Right lung (tissue), 5 donors: Measurements from ENCODE around the gene PGAM2. TPM values are rescaled to one million over a fixed set of nuclear protein-coding genes. Genes with fewer than 3 reads are reported as not detected.

Experiments
- DNase-seq, 2 donors: peaks; one replicate each; pipeline ENCODE4 v3.0.0-alpha.2; 2013
- polyA plus RNA-seq, 5 donors: library from polyadenylated mRNA; unstranded; fragments of 120-200 nt; gene quantifications; one replicate each; pipeline versions ENCODE4 v1.2.1 to v1.2.3, GENCODE V29; 2013; ENCODE audit warnings: inconsistent platforms in 1 of 5, low replicate concordance in 1 of 5; ENCODE audit not compliant: insufficient read length in 5 of 5, insufficient read depth in 1 of 5

Gene PGAM2
- polyA plus RNA-seq, 5 donors = 0.26 to 15.8 (median 0.61) TPM; not detected in 1

DNA sequence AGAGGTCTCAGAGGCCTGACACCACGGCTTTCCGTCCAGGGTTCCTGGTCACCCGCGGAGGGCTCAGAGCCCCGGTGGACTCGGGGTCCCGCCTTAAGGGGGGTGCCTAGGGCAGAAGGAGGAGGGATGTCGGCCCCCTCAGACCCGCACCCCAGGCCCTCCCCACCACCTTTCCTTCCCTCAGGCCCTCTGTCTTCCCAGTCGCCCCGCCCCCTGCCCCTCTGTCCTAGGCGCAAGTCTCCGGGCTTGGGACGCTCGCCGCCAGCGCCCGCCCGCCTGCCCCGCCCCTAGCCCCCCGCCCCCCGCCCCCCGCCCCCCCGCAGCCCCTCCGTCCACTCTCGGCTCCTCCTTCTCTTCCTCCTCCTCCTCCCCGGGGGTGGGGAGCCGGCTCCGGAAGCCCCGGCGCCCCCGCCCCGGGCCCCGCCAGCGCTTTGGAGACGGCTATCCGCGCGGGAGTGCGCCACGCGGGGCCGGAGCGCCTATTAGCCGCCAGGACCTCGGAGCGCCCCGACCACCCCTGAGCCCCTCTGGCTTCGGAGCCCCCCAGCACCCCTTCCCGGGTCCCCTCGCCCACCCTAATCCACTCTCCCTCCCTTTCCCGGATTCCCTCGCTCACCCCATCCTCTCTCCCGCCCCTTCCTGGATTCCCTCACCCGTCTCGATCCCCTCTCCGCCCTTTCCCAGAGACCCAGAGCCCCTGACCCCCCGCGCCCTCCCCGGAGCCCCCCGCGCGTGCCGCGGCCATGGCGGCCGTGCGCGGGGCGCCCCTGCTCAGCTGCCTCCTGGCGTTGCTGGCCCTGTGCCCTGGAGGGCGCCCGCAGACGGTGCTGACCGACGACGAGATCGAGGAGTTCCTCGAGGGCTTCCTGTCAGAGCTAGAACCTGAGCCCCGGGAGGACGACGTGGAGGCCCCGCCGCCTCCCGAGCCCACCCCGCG is 38.8 kb upstream of the PGAM2 start, which contains the start of gene AEBP1:
TSS of gene AEBP1 (plus strand) at position 423 of the 937 bp plus-strand sequence. CDS start at position 744, 321 bp downstream.
- peak in 1 of 2 donors; percentile 53 for DNase-seq

DNA sequence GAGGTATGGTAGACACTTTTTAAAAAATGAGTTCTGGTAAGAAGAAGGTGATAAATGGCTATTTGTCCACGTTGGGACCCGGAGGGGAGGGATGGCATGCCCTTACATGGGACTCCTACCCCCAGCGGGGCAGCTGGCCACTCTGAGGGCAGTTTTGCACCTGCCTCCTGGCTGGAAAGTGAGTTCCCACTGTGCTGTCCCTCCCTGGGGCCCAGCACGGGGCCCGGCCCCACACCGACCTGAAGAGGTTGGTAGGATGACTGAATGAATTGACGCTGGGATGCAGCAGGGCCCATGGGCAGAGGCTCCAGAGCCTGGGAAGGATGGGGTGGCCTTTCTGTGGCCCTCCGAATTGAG is 38.2 kb upstream of the PGAM2 start:
- DNase-seq = no peak

DNA sequence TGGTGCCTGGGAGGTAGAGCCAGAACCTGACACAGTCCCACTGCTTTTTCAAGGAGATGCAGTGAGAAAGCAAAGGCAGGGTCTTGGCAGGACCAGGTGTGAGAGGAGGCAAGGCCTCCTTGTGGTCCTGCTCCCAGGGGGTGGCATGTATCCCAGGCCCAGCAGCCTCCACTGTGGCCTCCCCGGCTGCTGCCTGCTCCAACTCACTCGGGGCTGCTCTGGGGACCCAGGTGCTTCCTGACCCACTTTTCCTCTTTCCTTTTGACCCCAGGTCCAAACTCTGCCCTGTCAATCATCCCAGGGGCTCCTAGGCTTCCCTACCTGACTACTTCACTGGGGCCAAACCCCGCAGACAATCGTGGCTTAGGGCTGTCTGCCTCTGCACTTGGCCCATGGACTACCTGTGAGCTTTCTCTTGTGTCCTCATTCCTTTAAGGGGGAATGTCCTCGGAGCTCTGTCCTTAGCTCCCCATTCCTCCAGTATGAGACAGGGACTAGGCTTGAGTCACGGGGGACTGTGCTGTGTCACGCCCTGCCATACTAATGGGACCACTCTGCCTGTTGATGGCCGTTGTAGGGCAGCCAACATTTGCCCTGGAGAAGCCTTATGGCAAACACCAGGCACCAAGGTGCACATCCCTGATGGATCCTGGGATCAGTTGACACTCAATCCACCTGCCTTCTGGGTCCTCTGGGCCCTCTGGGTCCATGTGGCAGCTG is 37.6 kb upstream of the PGAM2 start:
- DNase-seq = no peak

DNA sequence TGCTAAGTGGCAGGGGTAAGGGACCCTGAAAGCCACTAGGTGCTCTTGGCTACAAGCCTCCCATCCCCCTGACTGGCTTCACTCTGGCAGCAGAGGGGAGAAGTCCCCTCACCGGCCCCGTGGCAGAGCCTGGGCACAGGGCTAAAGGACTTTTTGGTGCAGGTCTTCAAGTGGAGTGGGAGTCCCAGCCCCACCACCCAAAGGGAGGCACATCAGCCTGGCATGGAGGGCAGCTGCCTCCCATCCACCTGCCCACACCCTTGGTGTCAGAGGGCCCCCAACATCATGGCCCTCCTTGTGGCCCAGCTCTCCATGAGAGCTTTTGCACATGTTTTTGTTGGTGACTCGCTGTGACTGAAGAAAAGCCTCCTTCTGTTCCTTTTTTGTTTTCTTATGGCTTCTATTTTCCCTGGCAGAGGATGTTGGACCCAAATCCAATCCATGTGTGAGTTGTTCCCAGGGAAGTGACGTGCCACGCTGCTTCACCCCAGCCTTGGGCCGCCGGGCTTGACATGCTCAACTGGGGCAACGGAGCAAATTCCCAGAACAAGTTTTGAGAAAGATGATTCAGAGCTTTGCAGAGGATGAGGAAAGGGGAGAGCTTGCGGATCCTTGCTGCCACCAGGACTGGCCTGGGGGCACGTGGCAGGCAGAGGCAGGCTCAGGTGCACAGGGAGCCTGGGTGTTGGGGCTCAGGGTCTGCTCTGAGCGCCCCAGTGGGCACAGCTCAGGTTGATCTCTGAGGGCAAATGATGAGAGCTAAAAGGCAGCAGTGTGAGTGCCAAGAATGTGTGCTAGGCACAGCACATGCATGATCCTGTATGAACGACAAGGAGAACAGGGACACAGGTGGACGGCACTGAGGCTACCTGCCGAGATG is 36.8 kb upstream of the PGAM2 start:
- DNase-seq = no peak

DNA sequence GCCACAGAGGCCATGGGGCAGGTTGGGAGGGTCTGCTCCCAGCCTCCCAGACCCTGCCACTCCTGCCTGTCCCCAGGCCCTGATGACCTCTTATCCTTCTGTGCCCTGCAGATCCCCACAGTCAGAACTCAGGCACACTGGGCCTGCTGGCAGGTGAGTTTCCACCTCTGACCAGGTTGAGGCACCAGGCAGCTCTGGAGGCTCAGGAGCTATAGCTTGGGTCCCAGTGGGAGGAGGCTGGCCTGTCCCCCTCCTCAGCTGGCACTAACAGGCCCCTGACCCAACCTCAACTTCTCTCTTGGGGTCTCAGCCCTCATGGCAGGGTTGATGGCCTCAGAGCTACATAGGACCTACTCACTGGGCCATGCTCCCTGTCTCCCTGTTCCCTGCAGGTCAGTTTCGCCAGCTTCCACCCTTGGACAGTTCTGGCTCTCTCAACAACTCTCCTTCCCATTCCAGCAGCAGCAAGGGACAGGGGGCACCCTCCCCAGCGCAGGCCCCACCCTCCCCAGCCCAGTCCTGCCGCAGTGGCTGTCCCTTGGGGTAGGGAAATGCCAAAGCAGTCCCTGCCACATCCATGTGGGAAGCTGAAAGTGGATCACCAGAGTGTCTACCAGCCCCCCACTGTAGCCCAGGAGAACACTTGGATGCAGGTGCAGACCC is 36.1 kb upstream of the PGAM2 start:
- no peak for DNase-seq

DNA sequence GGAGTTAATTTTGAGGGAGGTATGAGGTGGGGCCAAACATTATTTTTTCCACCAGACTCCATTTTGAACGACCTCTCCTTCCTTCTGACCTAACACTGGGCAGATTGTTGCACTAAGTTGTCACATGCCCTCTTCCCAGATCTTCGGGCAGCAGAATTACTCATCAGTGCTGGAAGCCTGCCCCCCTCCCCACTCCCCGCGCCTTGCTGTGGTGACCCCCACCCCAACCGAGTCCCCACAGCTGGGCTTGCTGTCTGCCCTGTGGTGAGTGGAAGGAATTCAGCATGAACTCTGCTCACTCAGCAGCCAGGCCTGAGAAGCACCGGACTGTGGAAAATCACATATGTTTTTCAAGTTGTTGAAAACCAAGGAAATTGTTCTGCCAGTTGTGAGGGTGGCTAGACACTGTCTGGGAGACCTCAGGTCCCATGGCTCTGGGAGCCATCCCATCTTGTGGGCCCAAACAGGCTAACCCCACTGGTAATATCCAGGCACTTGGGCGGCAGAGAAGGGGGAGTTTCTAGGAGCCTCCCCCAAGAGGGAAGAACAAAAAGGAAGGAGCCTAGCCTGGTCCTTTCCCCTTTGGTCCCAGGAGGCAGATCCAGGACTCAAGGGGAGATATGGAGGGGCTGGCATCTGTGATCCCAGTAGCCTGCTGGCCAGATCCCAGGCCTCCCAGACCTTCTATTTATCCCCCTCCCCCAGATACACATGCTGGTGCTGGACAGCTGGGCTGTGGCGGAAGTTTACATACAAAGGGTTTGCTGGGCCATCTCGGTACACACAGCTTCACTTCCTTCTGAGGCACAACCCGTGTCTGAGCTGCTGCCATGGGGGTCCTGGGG is 35.3 kb upstream of the PGAM2 start:
- DNase-seq = no peak

DNA sequence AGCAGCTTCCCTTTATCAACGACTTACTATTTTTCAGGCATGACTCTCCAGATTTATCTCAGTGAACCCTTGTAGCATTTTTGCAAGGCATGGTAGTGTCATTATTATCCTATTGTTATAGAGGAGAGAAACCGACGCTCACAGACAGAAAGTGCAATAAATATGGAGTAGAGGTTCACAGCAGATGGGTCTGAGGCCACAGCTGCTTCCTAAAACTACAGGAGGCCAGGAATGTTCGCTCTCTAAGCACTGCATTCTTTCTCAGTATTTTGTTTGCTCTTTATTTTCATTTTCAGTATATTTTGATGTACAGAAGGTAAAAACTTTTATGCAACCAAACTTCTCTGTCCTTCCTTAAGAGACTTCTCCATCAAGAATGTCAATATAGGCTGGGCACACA is 34.3 kb upstream of the PGAM2 start:
- no peak for DNase-seq

DNA sequence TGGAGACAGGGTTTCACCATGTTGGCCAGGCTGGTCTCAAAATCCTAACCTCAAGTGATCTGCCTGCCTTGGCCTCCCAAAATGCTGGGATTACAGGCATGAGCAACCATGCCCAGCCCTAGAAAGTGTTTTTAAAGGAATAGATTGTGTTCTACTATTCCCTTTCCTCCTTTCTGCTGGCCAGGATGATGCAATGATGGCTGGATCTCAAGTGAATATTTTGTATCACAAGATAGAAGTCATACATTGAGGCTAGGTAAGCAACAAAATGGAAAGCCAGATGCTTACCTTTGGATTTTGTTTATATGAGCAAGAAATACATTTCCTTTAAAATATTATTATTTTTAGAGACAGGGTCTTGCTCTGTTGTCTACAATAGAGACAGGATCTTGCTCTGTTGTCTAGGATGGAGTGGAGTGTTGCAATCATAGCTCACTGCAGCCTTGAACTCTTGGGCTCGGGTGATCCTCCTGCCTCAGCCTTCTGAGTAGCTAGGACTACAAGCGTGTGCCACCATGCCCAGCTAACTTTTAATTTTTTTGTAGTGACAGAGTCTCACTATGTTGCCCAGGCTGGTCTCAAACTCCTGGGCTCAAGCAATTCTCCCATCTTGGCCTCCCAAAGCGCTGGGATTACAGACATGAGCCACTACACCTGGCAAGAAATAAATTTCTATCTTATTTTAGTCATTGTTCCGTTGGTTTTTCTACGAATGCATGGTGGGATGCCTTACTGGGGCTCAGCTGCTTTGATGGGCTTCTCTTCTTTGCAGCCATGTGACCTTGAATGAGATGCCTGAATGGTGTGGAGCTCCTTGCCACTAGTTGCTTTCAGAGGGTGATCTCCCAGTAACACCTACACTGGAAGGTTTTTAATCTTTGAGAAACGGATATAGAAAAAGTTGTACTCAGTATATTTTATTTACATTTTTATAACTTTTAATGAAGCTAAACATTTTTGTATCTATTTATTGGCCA is 33.0 kb upstream of the PGAM2 start:
- no peak for DNase-seq

DNA sequence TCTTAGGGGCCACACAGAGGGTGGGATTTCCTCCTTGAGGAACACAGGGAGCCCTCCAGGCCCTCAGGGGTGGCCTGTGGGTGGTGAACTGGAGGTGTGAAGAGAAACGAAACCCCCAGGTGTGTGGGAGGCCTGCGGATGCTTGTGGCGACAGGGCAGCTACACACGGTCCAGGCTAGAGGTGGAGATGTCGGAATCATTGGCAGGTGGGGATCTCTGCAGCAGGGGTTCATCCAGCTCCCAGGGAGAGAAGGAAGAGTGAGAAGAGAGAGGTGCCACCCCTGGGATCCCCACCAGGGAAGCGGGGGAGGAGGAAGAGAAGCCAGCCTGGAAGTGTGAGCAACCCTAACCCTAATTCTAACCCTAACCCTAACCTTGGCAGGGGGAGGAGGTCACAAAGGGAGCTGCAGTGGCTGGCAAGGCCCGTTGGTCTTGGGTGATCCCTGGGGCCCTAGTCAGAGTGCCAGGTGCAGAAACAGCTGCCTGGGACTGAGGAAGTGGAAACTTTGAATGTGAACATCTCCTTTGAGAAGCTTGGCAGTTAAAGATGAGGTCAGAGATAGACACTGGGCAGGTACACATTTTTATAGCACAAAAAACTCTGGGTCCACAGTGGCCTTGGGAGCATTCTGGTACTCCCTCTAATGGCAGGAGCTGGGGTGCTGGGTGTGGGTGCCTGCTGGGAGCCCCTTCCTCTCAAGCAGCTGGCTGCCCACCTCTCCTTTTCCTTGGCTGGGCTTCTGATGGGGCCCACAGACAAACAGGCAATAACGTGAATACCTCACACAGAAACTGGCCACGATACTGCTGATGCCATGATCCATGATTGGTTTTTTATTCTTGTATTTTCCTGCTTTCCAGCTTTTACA is 31.9 kb upstream of the PGAM2 start:
- DNase-seq = no peak

DNA sequence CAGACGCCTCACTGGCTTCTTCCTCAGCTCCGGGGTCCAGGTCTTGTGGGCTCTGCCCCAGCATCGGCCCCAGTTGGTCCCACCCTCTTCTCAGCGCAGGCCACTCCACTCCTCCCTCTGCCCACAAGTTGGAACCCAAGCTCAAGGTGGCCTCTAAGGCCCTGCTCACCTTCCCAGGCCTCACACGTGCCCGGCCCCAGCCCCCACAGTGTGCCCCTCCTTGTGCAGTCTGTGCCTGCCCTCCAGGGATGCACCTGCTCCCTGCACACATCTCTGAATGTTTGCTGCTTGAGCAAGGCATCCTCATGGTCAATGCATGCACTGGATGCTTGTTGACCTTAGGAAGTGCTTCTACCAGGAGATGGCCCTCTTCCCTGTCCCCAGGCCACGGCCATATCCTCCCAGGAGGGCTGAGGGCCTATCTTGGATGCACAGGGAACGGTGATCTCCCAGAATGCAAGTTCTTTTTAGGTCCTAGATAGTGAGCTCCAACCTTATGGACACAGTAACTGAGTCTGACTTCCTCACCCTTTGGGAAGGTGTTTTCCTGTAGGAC is 31.0 kb upstream of the PGAM2 start:
- DNase-seq = no peak

DNA sequence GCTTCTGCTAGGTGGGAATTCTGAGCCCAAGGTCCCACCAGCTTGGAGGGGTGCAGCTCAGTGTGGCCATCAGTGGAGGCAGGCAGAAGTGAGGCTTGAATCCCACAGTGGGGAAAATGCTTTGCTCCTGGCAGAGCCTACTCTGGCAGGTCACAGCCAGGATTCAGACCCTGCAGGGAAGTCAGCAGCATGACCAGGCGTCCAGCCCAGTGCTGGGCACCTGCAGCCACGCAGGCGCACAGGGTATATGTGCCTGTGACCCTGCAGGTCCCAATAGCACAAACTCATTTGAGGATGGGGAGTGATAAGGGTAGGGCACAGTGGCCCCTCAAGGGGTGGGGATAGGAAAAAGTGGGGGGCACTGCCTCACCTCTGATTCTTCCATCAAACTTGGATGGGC is 30.4 kb upstream of the PGAM2 start:
- no peak for DNase-seq

DNA sequence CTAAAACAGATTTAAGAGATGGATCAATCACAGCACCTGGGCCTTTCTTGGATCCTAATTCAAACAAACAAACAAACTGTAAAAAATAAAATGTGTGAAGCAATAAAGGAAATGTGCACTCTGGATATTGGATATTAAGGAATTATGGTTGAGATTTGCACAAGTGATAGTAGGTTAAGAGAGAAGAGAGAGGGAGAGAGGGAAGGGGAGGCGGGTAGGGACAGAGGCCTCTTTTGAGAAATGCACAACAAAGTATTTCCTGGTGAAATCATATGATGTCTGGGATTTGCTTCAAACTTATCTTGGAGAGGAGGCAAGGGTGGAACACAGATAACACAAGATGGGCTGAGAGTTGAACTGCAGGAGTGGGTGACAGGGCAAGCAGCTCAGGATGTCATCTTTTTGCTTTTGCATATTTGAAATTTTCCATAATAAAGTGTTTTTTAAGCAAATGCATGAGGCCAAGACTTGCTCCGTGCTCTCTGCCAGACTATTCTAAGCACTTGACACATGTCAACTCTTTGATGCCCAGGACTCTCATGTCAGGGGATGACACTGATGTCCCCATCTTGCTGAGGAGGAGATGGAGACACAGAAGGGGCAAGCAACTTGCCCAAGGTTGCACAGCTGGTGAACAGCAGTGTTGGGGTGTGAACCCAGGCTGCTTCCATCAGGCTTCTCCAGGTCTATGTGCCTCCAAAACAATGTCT is 29.7 kb upstream of the PGAM2 start:
- DNase-seq = no peak

DNA sequence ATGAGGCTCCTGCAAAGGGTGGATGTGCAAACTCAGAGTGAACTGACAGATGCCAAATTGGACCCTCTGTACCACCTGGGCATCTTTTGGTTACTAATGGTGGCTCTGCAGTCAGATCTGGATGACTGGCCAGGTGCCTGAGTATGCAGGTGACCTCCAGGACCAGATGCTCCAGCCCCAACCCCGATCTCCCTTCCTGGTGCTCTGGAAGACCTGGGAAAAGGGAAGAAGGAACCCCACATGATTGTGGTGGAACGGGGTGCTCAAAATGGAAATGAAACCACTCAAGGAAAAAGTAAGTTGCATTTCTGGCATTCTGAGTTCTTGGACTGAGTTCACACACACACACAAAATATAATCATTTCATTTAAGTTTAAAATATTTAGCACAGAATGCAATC is 29.0 kb upstream of the PGAM2 start:
- DNase-seq = no peak

DNA sequence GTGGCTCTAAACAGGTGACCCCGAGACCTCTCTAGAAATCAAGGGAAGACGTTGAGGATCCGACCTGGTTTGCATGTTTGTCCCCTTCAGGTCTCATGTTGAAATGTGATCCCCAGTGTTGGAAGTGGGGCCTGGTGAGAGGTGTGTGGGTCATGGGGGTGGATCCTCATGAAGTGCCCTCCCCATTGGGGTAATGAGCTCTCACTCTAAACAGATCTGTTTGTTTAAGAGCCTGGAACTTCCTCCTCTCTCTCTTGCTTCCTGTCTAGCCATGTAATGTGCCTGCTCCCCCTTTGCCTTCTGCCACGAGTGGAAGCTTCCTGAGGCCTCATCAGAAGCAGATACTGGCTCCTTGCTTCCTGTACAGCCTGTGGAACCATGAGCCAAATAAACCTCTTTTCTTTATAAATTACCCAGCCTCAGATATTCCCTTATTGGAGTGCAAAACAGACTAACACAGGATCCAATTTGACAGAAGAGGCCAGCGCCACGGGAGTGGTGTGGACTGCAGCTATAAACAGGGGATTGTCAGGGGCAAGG is 27.8 kb upstream of the PGAM2 start:
- no peak for DNase-seq

DNA sequence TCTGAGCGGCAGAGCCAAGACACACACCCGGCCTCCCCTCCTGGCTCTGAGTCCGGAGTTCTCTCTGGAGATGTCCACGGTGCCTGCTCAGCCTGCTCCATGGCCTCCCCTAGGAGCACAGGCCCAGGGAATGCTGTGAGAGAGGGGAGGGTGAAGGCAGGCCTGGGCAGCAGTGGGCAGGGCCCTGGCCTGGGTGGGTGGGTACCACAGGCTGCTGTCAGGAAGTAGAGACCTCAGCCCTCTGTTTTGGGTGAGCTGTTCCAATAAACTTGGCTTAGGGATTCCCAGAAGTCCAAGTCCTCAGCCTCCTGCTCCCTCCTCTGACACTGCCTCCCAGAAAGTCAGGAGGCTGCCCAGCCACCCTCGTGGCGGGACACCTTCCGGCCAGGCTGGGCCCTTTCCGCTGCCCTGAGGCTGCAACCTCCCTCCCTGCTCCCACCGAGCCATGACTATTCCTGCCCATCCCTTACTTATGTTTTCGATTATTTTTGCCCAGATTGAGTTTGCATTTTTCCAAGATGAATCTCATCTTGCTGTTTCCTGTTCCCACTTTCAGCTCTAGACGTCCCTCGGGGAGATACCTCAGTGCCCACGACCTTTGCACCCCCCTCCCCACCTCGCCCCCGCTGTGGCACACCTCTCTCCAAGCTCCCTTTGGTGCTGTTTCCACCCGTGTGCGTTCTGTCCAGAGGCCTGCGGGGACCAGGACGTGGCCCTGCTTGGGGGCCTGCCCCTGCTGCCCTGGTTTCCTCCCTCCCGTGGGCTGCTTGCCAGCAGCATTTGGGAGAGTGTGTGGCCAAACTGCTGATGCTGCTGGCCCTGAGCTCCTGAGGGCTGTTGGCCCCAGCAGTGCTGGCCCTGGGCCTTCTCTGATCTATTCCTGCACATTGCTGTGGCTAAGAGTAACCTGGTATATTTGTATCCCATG is 22.8 kb upstream of the PGAM2 start:
- no peak for DNase-seq

DNA sequence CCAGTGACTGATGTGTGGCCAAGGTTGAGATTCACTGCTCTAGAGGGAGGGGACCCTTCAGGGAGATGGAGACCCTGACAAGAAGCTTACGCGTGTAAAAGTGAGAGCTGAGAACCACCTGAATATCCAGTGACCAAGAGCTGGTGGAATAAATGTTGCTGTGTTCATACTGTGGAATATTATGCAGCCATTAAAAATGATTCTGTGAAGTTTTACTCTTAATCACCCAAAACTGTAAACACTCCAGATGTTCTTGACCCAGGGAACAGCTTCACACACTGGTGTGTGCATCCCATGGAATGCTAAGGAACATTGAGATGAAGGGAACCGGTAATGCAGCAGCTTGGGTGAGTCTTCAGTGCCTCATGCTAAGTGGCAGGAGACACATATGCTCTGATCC is 21.3 kb upstream of the PGAM2 start:
- DNase-seq = no peak
